HG03469 (cell line): Measurements from ENCODE around the gene DLGAP1.
"Not testable (repeated sequence)": the region's sequence is repeated elsewhere in the genome, so short reads cannot be mapped to it uniquely, and the experiment has no call there.

Source experiments
- ATAC-seq: cut with Tn5 transposase; IDR thresholded peaks from one replicate; pipeline ENCODE4 v1.9.1; 2021; ENCODE audit warnings: mild to moderate bottlenecking, moderate library complexity, moderate number of reproducible peaks; ENCODE audit not compliant: unreplicated experiment

Gene DLGAP1

DNA sequence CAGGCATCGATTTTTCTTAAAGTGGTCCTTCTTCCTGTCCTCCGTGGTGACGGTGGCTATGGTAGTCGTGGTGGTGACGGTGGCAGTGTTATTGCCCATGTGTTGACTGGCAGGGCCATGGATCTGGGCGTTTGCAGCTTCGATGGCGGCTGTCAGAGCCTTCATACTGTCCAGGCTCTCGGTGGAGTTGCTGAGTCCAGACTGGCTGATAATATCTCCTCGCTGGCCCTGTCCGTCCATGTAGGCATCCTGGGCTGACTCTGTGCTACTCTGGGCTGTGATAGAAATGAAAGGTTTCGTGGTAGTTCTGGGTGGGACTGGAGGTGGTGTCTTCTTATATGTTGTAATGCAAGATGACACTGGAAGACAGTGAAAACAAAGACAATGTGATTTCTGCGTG lies 873.2 kb downstream of the DLGAP1 start:
- no peak for ATAC-seq

DNA sequence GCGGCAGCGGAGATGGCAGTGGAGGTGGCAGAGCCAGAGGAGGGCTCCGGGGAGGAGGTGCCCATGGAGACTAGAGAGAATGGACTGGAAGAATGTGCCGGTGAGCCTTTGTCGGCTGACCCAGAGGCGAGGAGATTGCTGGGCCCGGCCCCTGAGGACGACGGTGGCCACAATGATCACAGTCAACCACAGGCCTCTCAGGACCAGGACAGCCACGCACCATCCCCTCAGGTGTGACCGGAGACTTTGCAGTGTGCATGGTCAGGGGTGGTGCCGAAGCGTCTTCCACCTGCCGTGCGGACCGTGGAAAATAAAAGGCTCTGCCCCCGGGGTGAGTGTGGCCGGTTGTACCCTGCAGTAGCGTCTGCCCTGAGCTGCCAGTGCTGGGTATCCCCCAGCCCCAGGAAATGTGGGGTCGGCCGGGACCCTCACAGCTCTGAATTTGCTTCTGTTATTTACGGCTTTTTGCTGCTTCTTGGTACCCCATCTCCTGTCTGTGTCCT lies 874.5 kb downstream of the DLGAP1 start:
- not testable (repeated sequence) for ATAC-seq

- ATAC-seq = no peak
These were observed 875.4 kb downstream of the DLGAP1 start for GRCh38 chr18:3579701-3580100.

- no peak for ATAC-seq
These were observed 876.5 kb downstream of the DLGAP1 start for GRCh38 chr18:3578621-3579020.

DNA sequence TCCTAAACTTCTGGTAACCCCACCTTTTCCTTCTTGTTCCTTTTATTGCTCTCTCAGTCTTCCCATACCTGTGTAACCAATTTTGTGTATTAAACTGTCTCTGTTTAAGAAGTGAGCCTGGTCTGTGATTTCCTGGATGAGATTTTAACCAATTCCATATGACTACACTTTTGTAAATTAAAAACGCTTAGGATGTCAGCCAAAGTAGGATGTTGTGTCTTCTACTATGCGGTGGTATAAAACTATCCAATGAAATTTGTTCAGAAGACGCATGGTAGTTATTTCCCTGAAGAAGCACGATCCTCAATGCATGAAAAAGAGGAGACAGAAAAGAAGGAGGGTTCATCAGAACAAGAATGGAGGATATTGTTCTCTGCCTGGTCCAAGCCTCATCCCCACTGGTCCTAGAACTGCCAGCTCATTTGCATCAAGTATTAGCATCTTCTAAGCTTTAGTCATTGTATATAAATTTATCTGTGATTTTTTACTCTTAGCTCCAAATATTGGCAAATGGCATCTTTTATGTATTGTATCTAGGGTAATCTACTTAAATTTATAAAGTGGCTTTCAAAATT lies 877.7 kb downstream of the DLGAP1 start:
- ATAC-seq = no peak

DNA sequence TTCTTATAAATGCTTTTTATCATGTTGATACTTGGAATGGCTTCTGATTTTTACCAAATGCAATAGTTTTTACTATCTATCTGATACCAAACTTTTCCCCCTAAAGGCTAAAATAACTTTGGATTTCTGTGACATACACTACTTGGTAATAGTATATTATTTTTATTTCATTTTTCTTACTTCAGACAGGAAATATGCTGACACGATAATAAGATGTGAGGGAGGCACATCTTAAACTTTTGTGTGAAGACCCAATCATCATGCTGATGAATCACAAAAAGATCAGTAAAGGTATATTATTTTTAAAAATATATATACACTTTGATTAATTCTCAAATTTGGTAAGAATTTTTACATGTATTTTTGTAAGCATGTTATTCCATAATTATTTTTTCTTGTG lies 882.3 kb downstream of the DLGAP1 start:
- no peak for ATAC-seq

- no peak for ATAC-seq
These were observed 888.3 kb downstream of the DLGAP1 start for GRCh38 chr18:3566851-3567250.

DNA sequence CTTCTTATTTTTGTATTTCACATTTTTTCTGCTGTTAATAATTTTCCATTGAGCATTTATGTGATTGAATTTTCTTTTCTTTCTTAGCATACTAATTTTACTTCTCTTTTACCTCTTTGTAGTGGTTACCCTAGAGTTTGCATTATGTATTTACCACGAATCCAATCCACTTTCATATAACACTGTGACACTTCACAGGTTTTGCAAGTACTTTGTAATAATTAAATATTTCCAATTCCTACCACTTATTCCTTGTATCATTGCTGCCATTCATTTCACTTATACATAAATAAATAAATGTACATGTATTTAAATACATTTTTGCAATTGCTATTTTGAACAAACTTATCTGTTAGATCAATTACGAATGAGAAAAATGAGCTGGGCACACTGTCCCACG lies 894.4 kb downstream of the DLGAP1 start:
- no peak for ATAC-seq

DNA sequence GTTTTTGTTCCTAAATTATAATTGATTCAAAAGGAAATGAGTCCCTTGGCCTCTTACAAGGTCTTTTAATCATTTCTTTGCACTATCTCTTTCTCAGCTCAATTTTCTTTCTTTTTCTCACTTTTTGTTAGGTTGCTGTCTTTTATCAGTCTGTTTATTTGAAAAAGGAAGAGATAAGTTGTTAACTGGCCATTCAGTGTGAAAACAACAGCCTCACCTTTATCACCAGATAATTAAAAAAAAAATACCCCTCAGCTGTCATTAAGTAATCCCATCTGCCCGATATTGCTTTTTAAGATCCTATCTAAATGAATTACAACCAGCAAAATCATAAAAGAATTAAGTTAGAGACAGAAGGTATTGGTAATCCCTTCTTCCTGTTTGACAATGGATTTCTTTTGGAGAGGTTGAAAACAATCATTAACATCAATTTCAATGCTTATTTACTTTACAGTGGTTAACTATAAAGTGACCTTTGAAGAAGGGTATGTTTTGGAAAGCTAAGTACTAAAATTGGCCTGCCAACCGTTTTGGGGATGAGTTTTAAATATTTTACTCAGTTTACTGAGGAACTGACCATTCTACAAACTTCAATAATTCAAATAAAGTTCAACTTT lies 900.2 kb downstream of the DLGAP1 start:
- no peak for ATAC-seq

- ATAC-seq = no peak
These were observed 901.0 kb downstream of the DLGAP1 start for GRCh38 chr18:3554091-3554601.

DNA sequence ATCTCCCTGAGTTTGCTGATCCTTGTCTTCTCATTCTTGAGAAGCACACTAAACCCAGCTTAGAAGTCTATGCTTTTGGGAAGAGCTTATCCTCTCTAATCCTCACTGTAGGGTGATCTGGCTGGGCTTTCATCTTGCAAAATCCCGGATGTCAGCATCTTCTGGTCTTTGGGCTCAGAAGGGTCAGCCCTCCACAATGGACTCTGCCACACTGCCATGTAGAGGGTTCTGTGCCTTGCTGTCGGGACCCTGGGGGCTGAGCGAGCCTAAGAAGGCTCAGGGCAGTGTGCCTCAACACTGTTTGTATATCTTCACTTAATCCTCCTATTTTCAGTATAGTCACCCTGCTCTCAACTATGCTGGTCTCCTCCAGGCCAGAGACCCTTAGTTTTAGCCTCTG lies 902.8 kb downstream of the DLGAP1 start:
- no peak for ATAC-seq

- no peak for ATAC-seq
These were observed 907.1 kb downstream of the DLGAP1 start for GRCh38 chr18:3547891-3548615.

DNA sequence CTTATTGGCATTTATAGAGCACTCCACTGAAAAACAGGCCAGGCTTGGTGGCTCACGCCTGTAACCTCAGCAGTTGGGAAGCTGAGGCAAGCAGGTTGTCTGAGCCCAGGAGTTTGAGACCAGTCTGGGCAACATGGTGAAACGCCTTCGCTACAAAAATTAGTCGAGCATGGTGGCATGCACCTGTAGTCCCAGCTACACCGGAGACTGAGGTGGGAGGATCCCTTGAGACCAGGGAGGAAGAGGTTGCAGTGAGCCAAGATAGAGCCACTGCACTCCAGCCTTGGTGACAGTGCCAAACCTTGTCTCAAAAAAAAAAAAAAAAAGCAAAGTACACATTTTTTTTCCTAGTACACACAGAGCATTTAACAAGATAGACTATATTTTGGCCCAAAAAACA lies 909.0 kb downstream of the DLGAP1 start:
- no peak for ATAC-seq

DNA sequence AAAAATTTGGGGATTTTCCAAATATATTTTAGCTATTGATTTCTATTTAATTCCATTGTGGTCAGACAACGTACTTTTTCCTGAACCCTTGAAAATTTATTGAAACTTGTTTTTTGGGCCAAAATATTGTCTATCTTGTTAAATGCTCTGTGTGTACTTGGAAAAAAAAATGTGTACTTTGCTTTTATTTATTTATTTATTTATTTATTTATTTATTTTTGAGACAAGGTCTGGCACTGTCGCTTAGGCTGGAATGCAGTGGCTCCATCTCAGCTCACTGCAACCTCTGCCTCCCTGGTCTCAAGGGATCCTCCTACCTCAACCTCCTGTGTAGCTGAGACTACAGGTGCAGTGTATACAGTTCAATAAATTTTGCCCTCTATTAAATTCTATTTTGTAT lies 910.6 kb downstream of the DLGAP1 start:
- no peak for ATAC-seq

GRCh38 chr18:3541549-3542386 lies 913.3 kb downstream of the DLGAP1 start:
- peak; percentile 75 for ATAC-seq

GRCh38 chr18:3540805-3541548 lies 914.1 kb downstream of the DLGAP1 start:
- ATAC-seq = no peak

DNA sequence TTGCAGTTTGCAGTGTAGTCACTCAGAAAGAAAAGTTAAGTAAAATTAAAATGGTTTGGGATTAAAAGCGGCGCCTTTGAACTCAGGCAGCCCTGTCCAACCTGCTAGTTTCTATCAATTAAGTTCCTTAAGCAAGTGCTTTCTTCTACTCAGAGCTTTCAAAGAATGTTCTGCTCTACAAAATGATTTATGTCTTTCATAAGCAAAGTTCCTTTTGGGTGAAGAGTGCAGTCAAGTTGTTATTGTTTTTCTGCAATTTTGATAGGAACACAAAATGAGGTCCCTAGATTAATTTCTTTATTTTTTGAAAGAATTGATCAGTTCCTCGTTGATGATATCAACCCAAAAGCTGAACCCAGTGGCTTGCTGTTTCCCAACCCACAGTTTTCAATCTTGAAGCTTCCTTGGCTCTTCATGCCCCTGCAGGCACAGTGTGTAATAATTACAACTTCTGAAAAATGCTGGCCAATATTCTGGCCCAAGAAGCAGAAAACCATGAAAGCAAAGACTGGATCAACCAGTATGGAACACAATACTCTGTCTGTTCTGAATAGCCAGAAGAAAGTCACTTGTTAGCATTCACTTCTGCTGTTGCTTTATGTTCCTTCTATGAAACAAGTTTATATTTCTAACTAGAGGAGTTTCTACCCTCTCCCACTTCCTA lies 916.0 kb downstream of the DLGAP1 start:
- ATAC-seq = no peak

GRCh38 chr18:3538456-3538855 lies 916.7 kb downstream of the DLGAP1 start:
- no peak for ATAC-seq

GRCh38 chr18:3530807-3531206 lies 924.3 kb downstream of the DLGAP1 start:
- no peak for ATAC-seq

DNA sequence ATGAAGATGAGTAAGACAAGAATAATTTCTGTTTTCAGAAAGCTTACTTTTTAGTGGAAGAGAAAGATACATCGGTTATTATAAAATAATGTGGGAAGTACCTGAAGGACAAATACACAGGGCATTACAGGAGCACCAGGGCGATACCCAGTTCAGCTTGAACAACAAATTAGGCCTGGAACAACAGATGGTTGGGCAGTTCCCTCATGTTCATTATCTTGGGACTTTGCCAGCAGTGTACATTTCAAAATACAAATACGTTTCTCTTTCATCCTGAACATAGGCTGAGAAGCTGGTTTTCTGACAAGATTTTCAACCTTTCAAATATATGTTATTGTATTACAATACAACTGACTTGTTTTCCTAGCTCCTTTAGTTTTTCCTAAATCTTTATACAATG lies 925.5 kb downstream of the DLGAP1 start:
- no peak for ATAC-seq
